ENCODE measurements around the gene CYFIP1.

GRCh38 chr15:22973286-22973685 is 6.9 kb downstream of the CYFIP1 start:
- TF ChIP-seq POLR2AphosphoS5 (IDR thresholded peaks at IDR 0.05; ENCODE audit: low read depth) = no peak
- no peak for TF ChIP-seq CTCF (IDR thresholded peaks at IDR 0.05; ENCODE audit: insufficient read depth, low read length)
- TF ChIP-seq SPI1 (IDR thresholded peaks at IDR 0.05; ENCODE audit: borderline replicate concordance, low read depth) = no peak
- no peak for TF ChIP-seq REST (IDR thresholded peaks at IDR 0.05; ENCODE audit: insufficient replicate concordance, low read depth)
- no peak for TF ChIP-seq GABPA (IDR thresholded peaks at IDR 0.05; ENCODE audit: low read depth)

Measured in HL-60 (cell line).